Measurements from ENCODE around the gene TTC28.

Gene TTC28

DNA sequence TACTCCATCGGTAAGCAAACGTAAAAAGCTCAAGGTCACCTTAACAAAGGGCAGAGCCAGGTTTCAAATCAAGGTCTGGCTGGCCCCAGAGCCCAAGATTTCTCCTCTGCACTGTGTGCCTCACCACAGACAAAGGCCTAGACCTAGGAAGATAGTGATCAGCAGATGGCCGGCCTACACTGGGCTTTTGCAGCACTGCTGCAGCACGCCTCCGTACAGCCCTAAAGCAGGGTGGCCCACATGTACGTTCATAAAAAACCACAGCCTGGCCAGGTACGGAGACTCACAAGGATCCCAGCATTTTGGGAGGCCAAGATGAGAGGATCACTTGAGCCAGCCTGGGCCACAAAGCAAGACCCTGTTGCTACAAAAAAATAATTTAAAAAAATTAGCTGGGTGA lies 654.3 kb downstream of the TTC28 start:
- DNase-seq (ENCODE audit: low read depth, low spot score) = no peak

- DNase-seq (ENCODE audit: low read depth, low spot score) = no peak
Measured at GRCh38 chr22:28024422-28024888, 655.2 kb downstream of the TTC28 start.

GRCh38 chr22:28023774-28024173 lies 655.9 kb downstream of the TTC28 start:
- no peak for DNase-seq (ENCODE audit: low read depth, low spot score)

GRCh38 chr22:28023036-28023435 lies 656.6 kb downstream of the TTC28 start:
- no peak for DNase-seq (ENCODE audit: low read depth, low spot score)

- DNase-seq (ENCODE audit: low read depth, low spot score) = no peak
Measured at GRCh38 chr22:28021998-28022660, 657.5 kb downstream of the TTC28 start.

DNA sequence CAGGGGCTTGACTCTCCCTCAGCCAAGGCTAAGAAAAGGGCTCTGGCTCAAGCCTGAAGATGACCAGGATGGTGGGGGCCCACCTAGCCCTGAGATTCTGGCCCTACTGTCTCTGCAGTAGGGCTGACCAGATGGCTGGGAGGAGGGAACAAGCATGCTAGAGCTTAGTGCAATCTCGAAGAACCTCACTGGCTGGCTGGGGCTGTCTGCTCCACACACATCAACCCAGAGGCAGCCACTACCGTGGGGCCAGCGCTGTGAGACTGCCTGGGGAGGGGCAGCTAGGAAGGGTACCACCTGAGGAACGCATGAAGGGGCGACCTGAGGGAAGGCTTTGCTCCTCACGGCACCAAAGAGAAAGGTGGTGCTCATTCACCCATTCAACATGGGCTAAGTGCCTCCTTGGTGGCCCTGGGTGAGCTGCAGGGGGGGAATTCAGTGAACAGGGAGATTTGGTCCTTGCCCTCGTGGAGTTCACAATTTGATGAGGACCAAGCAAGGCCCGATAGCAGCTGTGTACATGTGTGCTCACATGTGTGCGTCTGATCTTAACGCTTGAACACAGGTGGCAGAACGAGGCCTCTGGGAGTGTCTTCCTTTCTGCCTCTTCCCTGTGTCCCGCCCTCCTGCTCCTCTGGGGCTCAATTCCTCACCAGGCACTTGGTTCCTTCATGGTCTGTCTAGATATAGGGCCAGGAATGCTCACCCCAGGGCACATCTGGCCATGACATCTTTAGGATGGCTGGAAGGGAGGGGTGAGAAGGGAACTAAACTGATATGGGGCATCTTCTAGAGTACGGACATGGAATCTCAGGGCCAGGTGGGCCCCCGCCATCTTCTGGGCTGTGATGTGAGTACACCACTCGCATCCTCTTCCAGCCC lies 658.3 kb downstream of the TTC28 start:
- no peak for DNase-seq (ENCODE audit: low read depth, low spot score)

DNA sequence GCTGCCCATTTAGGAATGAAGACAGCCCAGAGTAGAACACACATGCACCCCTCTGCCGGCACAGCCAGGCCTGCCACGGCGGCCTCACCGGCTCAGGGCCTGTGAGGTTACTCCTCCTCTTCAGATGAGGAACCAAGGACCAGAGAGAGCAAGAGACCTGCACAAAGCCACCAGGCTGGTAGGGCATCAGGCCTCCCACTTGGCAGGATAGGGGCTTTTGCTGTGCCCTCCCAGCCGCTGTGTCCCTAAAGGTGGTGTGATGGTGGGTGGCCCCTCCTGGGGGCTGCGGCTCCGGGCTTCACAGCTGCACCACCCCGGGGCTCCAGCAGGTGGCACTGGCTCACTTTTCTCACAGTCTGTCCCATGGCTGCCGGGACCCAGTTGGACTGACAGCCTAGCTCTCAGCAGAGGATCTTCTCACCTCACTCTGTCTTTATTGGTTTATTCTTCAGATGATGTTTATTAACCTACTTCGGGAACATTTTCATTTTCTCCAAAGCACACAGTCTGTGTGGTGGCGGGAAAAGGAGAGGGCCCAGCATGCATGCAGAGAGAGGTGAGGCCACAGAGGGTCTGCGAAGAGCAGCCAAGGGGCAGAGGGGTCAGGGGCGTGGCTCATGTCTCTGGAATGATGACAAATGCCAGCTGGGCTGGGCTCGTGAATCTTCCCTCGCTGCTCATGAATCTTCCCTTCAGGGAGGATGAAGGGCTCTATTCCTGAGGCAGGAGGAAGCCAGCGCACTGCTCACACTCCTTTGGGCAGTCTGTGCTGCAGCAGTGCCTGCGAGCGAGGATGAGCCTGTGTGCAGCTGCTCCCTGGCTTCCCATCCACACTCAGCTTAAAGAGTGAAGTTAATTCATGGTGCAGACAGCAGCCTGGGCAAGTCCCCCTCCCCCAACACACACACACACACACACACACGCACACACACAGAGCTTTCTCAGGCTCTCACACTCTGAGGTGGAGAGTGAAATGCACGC lies 659.5 kb downstream of the TTC28 start:
- DNase-seq (ENCODE audit: low read depth, low spot score) = peak; percentile 79

DNA sequence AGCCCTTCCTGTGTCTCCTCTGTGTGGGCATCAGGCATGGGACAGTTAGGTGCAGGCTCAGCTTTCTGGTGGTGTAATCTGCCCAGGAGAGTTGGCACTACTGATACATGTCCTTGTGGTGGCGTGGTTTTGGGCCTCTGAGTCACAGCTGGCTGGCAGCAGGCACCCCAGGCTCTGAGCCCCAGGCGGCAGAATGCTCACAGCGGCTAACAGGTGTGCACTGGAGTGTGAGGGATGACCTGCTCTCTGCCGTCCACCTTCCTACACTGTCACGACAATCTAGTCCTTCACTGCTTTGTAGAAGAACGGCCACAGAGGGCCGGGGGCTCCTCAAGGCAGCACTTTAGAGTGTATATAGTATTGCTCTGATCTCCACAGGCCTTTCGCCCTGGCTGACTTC lies 660.3 kb downstream of the TTC28 start:
- peak; percentile 70 for DNase-seq (ENCODE audit: low read depth, low spot score)

DNA sequence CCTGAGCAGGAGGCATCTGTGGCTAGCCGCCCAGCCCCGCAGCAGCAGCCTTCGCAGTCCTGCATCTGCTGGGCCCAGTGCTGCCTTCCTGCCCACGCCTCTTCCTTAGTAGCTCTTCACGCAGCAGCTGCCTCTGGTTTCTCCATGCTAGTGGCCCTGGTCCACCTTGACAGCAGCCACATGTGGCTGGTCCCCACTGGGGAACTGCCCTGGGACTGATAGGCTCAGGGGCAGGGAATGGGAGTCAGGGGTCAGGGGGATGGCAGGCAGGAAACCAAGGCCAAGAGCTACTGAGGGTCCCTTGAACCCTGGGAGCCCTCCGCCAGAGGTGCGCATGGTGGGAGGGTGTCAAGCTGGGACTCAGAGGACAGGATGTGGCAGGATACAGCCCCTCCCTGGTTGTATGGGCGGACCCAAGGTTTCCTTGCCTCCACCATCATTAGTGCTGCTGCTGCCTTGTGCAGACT lies 661.1 kb downstream of the TTC28 start:
- no peak for DNase-seq (ENCODE audit: low read depth, low spot score)

DNA sequence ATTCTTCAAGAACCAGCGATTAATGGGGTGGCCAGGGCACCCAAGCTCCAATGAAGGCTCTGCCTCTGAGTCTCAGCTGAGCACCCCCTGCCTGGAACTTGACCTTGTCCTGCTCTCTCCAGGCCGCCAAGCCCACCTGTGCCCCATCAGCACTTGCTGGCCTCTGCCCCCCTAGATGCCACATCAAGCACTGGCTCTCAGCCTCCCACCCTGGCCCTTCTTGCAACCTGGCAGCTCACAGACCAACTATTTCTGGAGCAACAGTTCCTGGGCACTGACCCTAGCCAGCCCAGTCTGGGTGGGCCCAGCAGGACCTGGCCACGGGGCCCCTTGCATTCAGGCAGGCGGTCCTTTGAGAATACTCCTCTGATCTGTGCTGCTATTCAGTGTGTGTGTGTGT lies 661.8 kb downstream of the TTC28 start:
- no peak for DNase-seq (ENCODE audit: low read depth, low spot score)

- DNase-seq (ENCODE audit: low read depth, low spot score) = no peak
Measured at GRCh38 chr22:28017558-28017820, 662.2 kb downstream of the TTC28 start.

- no peak for DNase-seq (ENCODE audit: low read depth, low spot score)
Measured at GRCh38 chr22:28016781-28017557, 662.7 kb downstream of the TTC28 start.

DNA sequence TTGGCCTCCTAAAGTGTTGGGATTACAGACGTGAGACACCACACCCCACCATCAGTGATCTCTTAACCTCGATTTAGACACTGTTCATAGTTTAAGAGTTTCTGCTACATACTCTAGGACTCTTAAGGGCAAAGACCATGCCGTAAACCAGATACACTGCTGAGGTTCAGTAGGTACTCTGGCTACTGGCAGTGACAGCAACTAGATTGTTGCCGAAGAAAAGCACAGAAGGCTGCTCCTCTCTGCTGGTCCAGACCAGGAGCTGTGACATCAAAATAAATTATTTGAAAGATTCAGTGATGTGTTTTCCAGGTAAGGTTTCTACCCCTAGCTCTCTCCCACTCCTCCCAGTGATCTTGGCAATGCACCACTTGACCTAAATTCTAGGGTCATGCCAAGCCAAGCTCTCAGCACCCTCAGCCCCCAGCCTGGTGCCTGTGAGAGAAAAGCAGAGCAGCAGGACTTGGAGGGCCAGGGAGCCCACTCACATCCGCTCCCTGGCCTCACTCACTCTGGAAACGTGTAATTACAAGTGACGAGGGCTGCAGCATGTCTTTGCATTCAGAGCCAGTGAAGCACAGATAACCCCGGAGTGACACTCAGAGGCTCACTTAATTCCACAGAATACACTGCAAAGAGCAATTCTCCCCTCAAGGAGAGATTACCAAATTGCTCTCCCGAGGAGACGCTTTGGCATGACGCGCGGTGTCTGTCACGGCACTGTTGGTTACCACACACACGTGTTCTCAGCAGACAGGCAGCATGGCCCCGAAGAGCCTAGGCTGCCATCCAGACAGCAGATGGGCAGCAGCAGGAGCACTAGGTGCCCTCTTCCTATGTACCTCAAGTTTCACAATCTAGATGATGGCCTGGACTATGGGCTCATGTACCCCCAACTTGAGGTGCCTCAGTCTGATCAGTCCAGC lies 663.7 kb downstream of the TTC28 start:
- no peak for DNase-seq (ENCODE audit: low read depth, low spot score)

DNA sequence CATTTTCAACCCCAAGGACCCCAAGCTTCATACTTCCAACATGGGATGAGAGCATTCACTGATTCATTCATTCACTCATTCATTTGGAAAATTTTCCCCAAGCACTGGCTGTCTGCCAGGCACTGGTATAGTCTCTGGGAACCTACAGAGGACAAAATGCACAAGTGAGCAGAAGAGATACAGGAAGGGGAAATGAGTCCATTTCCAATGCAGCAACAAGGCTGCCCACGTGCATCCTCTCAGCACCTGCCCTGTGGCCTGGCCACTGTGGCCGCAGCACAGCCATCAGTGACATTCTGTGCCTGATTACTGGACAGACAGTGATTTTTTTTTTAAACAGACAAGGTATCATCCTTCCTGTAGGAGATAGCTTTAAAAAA lies 664.6 kb downstream of the TTC28 start:
- DNase-seq (ENCODE audit: low read depth, low spot score) = no peak

DNA sequence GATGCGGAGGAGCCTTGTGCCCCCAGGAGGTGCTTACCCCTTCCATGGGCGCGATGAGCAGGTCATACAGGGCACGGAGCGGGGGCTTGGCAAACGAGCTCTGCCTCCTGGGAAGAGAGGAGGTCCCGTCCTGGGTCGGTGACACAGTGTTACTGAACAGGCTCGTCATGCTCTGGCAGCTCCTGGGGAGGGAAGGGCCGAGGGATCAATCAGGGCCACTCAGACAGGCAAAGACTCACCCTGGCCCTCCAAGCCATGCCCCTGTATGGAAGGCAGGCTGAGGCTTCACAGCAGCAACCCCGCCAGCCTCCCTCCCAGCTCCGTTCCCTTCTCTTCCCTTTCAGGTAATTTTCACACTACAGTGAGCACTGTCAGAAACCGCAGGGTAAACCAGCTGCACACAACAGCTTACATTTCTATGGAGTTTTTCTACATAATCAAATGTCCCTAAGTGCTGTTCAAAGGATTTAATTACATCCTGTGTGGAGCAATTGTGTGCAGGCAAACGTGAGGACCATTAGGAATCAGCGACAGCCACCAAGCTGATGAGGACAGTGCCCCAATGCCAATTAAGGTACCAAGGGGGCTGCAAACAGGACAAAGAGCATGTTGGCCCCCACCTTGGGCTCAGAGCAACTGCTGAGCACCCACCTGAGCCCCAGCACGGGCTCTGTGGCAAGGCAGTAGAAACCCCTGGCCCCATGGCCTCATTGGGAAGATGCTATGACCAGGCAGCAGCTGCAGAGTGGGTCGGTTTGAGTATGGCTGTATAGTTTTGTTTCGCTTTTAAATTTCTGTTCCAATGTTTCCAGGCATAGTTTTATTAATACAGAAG lies 665.2 kb downstream of the TTC28 start:
- peak; percentile 61 for DNase-seq (ENCODE audit: low read depth, low spot score)

- no peak for DNase-seq (ENCODE audit: low read depth, low spot score)
Measured at GRCh38 chr22:28013611-28014010, 666.0 kb downstream of the TTC28 start.

GRCh38 chr22:28012832-28013460 lies 666.7 kb downstream of the TTC28 start:
- DNase-seq (ENCODE audit: low read depth, low spot score) = no peak

DNA sequence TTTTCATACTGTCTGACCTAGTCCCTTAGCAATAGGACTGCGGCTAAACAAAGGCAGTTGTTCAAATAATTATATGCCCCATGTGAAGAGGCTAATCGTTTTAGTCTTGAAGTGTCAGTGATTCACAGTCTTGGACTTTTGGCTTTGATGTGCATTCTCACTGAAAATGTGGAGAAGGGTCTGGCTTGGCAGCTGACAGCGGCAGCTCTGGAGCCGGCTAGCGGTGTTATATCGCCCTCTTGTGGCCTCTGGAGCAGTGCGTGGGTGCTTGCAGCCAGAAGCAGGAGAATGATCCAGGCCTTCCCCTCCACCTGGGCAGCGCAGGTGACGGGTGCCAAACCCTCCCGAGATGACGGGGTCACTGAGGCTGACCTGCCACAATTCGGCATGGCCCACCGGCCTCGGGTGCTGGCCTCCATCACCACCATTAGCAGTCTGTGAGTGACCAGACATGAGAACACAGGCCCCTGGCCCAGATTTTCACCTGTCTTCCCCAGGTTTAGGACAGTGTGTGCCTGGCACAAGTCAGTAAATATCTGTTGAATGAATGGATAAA lies 670.3 kb downstream of the TTC28 start:
- peak; percentile 96 for DNase-seq (ENCODE audit: low read depth, low spot score)

Measured in astrocyte of the hippocampus (primary cell).